Measurements from ENCODE around the gene METTL9. TPM values are rescaled to one million over a fixed set of nuclear protein-coding genes. Genes with fewer than 3 reads are reported as not detected.

The METTL9 gene
- total RNA-seq, 1 donor, result 170 TPM

GRCh38 chr16:21610766-21611165 is 11.4 kb downstream of the METTL9 start:
- H3K9me3 ChIP-seq (ENCODE audit: low read depth, low read length), result no peaks in the 10 kb centered on the region
- H3K4me2 ChIP-seq (ENCODE audit: insufficient read depth, low read length), result no peak overlapping the region
- H4K20me1 ChIP-seq (ENCODE audit: insufficient read depth, low read length), result peaks cover 47% of the 10 kb centered on the region
- no peak for DNase-seq (ENCODE audit: insufficient read length, low spot score, missing footprints)
- no peaks in the 10 kb centered on the region for H3K27me3 ChIP-seq (ENCODE audit: insufficient read depth, low read length)
- H3K36me3 ChIP-seq (ENCODE audit: insufficient read depth, low read length), result peaks cover 12% of the 10 kb centered on the region
- no peak overlapping the region for H3K4me3 ChIP-seq (ENCODE audit: insufficient read depth, low read length)
- TF ChIP-seq, protein P1, sequence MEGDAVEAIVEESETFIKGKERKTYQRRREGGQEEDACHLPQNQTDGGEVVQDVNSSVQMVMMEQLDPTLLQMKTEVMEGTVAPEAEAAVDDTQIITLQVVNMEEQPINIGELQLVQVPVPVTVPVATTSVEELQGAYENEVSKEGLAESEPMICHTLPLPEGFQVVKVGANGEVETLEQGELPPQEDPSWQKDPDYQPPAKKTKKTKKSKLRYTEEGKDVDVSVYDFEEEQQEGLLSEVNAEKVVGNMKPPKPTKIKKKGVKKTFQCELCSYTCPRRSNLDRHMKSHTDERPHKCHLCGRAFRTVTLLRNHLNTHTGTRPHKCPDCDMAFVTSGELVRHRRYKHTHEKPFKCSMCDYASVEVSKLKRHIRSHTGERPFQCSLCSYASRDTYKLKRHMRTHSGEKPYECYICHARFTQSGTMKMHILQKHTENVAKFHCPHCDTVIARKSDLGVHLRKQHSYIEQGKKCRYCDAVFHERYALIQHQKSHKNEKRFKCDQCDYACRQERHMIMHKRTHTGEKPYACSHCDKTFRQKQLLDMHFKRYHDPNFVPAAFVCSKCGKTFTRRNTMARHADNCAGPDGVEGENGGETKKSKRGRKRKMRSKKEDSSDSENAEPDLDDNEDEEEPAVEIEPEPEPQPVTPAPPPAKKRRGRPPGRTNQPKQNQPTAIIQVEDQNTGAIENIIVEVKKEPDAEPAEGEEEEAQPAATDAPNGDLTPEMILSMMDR (IDR thresholded peaks at IDR 0.05; ENCODE audit: extremely low read depth, low read depth, low read length), result no peak
- H3K79me2 ChIP-seq (ENCODE audit: insufficient read depth, low read length), result peaks cover 99% of the 10 kb centered on the region
- peak overlapping the region; percentile 9 for H3K27ac ChIP-seq (ENCODE audit: low read depth, low read length)
- H3K4me1 ChIP-seq (ENCODE audit: insufficient read depth, low read length), result peaks cover 46% of the 10 kb centered on the region
- no peak overlapping the region for H2AFZ ChIP-seq (ENCODE audit: low read length)

DNA sequence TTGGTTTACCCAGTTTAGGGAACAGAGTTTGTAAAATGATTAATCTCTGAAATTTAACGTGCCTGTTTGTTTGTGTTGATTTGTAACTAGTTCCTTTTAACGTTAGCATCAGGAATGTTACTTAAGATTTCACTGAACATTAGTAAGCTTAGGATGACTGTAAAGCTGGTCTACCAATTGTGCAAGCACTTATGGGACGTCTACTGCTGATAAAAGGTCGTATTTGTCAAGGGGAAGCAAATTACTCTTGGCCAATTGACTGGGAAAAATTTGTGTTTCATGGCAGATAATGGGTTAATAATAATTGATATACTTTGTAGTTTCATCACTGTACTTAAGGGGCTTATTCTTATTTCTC is 11.8 kb downstream of the METTL9 start:
- H3K27me3 ChIP-seq (ENCODE audit: insufficient read depth, low read length), result no peaks in the 10 kb centered on the region
- TF ChIP-seq, protein P1 (IDR thresholded peaks at IDR 0.05; ENCODE audit: extremely low read depth, low read depth, low read length), result no peak
- H3K36me3 ChIP-seq (ENCODE audit: insufficient read depth, low read length), result peaks cover 16% of the 10 kb centered on the region
- peak overlapping the region; percentile 9 for H3K27ac ChIP-seq (ENCODE audit: low read depth, low read length)
- peaks cover 46% of the 10 kb centered on the region for H3K4me1 ChIP-seq (ENCODE audit: insufficient read depth, low read length)
- no peak for DNase-seq (ENCODE audit: insufficient read length, low spot score, missing footprints)
- peaks cover 47% of the 10 kb centered on the region for H4K20me1 ChIP-seq (ENCODE audit: insufficient read depth, low read length)
- H3K9me3 ChIP-seq (ENCODE audit: low read depth, low read length), result no peaks in the 10 kb centered on the region
- no peak overlapping the region for H3K4me3 ChIP-seq (ENCODE audit: insufficient read depth, low read length)
- peaks cover 100% of the 10 kb centered on the region for H3K79me2 ChIP-seq (ENCODE audit: insufficient read depth, low read length)
- H2AFZ ChIP-seq (ENCODE audit: low read length), result no peak overlapping the region
- H3K4me2 ChIP-seq (ENCODE audit: insufficient read depth, low read length), result no peak overlapping the region

DNA sequence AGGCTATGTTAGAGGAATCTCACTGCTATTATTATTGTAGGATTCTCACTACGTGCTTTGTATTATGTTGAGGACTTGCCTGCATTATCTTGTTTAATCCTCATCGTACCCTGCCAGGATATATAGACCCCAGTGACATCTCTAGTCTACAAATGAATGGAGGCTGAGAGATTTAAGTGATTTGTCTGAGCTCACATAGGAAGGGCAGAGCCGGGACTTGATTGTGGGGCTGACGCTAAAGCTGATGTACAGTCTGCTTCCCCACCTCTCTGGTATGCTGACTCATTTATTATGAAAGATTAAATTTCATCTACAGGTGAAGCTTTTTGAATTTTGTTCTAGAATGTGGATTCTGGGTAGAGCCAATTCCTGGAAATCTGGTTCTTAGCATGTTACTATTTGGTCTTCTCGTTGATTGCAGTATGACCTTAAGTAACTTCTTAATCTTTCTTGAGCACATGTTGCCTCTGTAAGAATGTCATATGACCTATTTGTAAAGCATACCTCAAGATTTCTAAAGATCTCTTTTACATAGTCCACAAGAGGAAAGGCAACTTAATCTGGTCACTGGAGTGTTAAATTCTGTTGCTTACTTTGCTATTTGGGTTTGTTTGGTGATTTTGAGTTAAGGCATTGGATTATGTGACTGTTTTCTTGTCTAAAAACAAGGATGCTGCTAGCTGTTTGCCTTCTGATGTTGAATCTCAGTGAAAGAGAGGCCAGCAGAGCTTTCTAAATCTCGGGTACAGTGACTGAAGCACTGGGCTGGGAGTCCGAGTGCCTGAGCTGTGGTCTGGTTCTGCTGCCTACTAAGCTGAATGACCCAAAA is 12.4 kb downstream of the METTL9 start:
- H3K4me1 ChIP-seq (ENCODE audit: insufficient read depth, low read length), result peaks cover 46% of the 10 kb centered on the region
- no peak for DNase-seq (ENCODE audit: insufficient read length, low spot score, missing footprints)
- peaks cover 41% of the 10 kb centered on the region for H4K20me1 ChIP-seq (ENCODE audit: insufficient read depth, low read length)
- no peaks in the 10 kb centered on the region for H3K27me3 ChIP-seq (ENCODE audit: insufficient read depth, low read length)
- no peak overlapping the region for H2AFZ ChIP-seq (ENCODE audit: low read length)
- no peak overlapping the region for H3K4me3 ChIP-seq (ENCODE audit: insufficient read depth, low read length)
- H3K4me2 ChIP-seq (ENCODE audit: insufficient read depth, low read length), result no peak overlapping the region
- H3K9me3 ChIP-seq (ENCODE audit: low read depth, low read length), result no peaks in the 10 kb centered on the region
- H3K79me2 ChIP-seq (ENCODE audit: insufficient read depth, low read length), result peaks cover 100% of the 10 kb centered on the region
- H3K36me3 ChIP-seq (ENCODE audit: insufficient read depth, low read length), result peaks cover 19% of the 10 kb centered on the region
- TF ChIP-seq, protein P1 (IDR thresholded peaks at IDR 0.05; ENCODE audit: extremely low read depth, low read depth, low read length), result no peak
- H3K27ac ChIP-seq (ENCODE audit: low read depth, low read length), result peak overlapping the region; percentile 38

GRCh38 chr16:21613361-21613760 is 14.0 kb downstream of the METTL9 start:
- Histone ChIP-seq H3K36me3 (ENCODE audit: insufficient read depth, low read length) (peaks cover 27% of the 10 kb centered on the region), H3K4me3 (ENCODE audit: insufficient read depth, low read length) (no peak overlapping the region), H3K4me1 (ENCODE audit: insufficient read depth, low read length) (peaks cover 35% of the 10 kb centered on the region), H3K27ac (ENCODE audit: low read depth, low read length) (no peak overlapping the region), H2AFZ (ENCODE audit: low read length) (no peak overlapping the region), H3K9me3 (ENCODE audit: low read depth, low read length) (no peaks in the 10 kb centered on the region), H3K27me3 (ENCODE audit: insufficient read depth, low read length) (no peaks in the 10 kb centered on the region), H4K20me1 (ENCODE audit: insufficient read depth, low read length) (peaks cover 29% of the 10 kb centered on the region), H3K79me2 (ENCODE audit: insufficient read depth, low read length) (peaks cover 96% of the 10 kb centered on the region), H3K4me2 (ENCODE audit: insufficient read depth, low read length) (no peak overlapping the region)
- DNase-seq (ENCODE audit: insufficient read length, low spot score, missing footprints), result no peak
- TF ChIP-seq, protein P1 (IDR thresholded peaks at IDR 0.05; ENCODE audit: extremely low read depth, low read depth, low read length), result no peak
